Measurements from ENCODE around the gene NSF. TPM values are rescaled to one million over a fixed set of nuclear protein-coding genes. Genes with fewer than 3 reads are reported as not detected.
"Not testable (repeated sequence)": the region's sequence is repeated elsewhere in the genome, so short reads cannot be mapped to it uniquely, and the experiment has no call there.

The NSF gene
- total RNA-seq, 1 donor from 2014 or later, result 41.8 TPM

GRCh38 chr17:46777943-46778915, 187.8 kb downstream of the NSF start:
- ATAC-seq, result no peak

GRCh38 chr17:46780003-46780373, 189.5 kb downstream of the NSF start:
- ATAC-seq, result no peak

- ATAC-seq, result peak; percentile 64
These were observed 191.9 kb downstream of the NSF start for GRCh38 chr17:46782250-46782953.

- peak; percentile 75 for ATAC-seq
These were observed 192.6 kb downstream of the NSF start for GRCh38 chr17:46783031-46783593.

- ATAC-seq, result no peak
These were observed 195.2 kb downstream of the NSF start for GRCh38 chr17:46785696-46786095.

GRCh38 chr17:46787478-46787877, 197.0 kb downstream of the NSF start:
- no peak for ATAC-seq

- ATAC-seq, result no peak
These were observed 197.8 kb downstream of the NSF start for GRCh38 chr17:46788300-46788699.

- no peak for ATAC-seq
These were observed 198.3 kb downstream of the NSF start for GRCh38 chr17:46788796-46789195.

GRCh38 chr17:46789610-46790009, 199.1 kb downstream of the NSF start:
- ATAC-seq, result no peak

GRCh38 chr17:46790216-46790615, 199.7 kb downstream of the NSF start:
- ATAC-seq, result no peak

GRCh38 chr17:46791531-46791930, 201.1 kb downstream of the NSF start:
- ATAC-seq, result no peak

- no peak for ATAC-seq
These were observed 201.6 kb downstream of the NSF start for GRCh38 chr17:46792071-46792470.

GRCh38 chr17:46793023-46793422, 202.6 kb downstream of the NSF start:
- ATAC-seq, result not testable (repeated sequence)

- ATAC-seq, result no peak
These were observed 203.1 kb downstream of the NSF start for GRCh38 chr17:46793541-46793940.

GRCh38 chr17:46794318-46794717, 203.8 kb downstream of the NSF start:
- ATAC-seq, result no peak

- peak; percentile 61 for ATAC-seq
These were observed 205.0 kb downstream of the NSF start for GRCh38 chr17:46795379-46795952.

GRCh38 chr17:46796084-46796483, 205.6 kb downstream of the NSF start:
- ATAC-seq, result no peak

GRCh38 chr17:46796524-46796923, 206.1 kb downstream of the NSF start:
- ATAC-seq, result no peak

- ATAC-seq, result no peak
These were observed 206.6 kb downstream of the NSF start for GRCh38 chr17:46796956-46797530.

- ATAC-seq, result peak; percentile 18
These were observed 210.1 kb downstream of the NSF start for GRCh38 chr17:46800573-46800972.

- ATAC-seq, result no peak
These were observed 212.3 kb downstream of the NSF start for GRCh38 chr17:46802800-46803199.

GRCh38 chr17:46803544-46803943, 213.1 kb downstream of the NSF start:
- ATAC-seq, result no peak

GRCh38 chr17:46805771-46806170, 215.3 kb downstream of the NSF start:
- peak; percentile 13 for ATAC-seq
